DOHH2 (cell line): ENCODE measurements around the gene ADAMTSL4.

Source experiments
- CTCF ChIP-seq: fragments of 200-600 bp; sonication (generic); IDR thresholded peaks from one replicate; pipeline ENCODE4 v1.5.1; 2014; ENCODE audit warnings: antibody characterized with exemption, mild to moderate bottlenecking, low read depth, low read length; ENCODE audit not compliant: poor library complexity, severe bottlenecking
- EZH2phosphoT487 ChIP-seq: fragments of 200-600 bp; sonication (generic); IDR thresholded peaks from 2 replicates; pipeline ENCODE4 v1.6.1; 2017; ENCODE audit warnings: borderline replicate concordance, mild to moderate bottlenecking, antibody characterized with exemption, low read length, moderate library complexity, mixed read lengths

GRCh38 chr1:150537732-150538684 is 11.2 kb upstream of the ADAMTSL4 start:
- TF ChIP-seq CTCF (peak; percentile 28), EZH2phosphoT487 (no peak)
